ENCODE measurements around the gene KDM4C.
"Not testable (repeated sequence)": the region's sequence is repeated elsewhere in the genome, so short reads cannot be mapped to it uniquely, and the experiment has no call there.

KDM4C gene

DNA sequence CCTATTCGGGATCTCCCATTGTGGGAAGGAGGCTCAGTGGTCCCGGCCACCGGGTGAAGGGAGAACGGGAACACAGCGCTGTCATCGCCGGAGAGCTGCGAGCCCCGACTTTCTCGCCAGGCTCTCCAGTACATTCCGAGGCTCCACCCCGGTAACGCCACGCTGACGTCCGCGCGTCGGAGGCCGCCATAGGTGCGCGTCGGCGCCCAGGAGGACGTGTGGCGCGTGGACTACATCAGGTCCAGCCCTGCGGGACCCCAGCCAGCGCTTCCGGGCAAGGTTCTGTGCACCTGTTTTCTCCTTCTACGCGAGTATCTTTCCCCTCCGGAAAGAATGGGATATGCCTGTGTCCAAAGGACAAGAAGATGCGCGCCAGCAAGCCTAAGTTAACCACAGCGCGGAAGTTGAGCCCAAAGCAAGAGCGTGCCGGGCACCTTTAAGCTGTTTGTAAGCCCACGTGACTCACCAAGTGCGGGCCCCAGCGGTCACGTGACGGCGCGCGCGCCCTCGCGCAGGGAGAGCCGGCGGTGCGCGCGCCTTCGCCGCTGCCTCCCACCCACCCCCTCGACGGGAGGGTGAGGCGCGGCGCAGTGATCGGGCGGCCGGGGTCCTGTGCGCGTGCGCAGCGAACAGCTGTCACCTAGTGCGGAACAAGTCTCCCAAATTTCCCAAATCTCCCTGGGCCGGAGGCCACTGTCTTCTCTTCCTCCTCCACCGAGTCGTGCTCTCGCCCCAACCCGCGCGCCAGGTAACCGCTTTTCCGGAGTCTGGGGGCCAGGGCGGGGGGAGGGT, at the start of gene KDM4C:
Gene KDM4C (plus strand): TSS at position 518 of the 792 bp plus-strand sequence. CDS start 35,016 bp downstream, outside the sequence.
- peak; percentile 92 for DNase-seq

DNA sequence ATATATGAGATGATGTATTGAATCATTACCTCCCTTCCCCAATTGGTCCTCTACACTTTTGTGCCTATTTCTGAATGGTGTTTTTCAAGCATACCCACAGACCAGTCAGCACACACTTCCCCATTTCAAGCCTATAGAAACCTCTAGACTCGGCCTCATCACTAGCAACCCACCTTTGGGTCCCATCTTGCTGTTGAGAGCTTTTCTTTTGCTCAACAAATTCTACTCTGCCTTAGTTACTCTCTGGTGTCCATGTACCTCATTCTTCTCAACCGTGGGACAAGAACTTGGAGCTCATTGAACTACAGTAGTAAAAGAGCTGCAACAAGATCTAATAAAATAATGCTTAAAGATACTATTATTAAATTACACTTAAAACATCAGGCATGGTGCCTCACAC, 49.0 kb upstream of the KDM4C start:
- DNase-seq: no peak

DNA sequence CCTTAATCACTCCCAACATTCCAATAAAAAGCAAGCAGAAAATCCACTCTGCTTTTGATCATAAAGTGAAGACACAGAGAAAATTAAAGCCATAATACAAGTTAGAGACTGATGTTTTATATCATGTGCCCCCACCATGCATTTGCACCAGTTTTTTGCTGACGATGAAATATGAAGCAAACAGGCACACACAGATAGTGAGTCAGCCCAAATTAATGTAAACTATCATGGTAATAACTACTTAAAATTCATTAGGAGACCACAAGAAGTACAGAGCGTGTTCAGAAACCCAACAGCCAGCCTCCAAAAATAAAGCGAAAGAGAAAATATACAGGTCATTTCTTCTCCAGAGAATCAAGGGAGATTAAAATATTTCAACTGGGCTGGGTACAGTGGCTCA, 46.4 kb upstream of the KDM4C start:
- DNase-seq: no peak

DNA sequence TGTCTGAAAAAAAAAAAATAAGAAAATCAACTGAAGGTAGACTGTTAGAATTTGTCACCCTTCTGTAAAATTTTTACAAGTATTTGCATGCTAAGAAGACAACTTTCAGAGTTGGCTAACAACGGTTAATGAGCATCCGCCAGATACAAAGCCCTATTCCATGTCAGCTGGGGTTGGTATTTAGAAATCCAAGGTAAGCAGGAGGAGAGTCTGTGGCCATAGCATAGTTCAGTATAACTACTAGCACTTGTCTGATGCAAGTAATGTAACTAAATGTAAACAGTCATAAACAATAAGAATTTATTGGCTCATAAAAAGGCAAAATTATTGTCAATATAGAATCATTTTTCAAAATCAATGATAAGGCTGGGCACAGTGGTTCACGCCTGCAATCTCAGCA, 45.7 kb upstream of the KDM4C start:
- DNase-seq: no peak

DNA sequence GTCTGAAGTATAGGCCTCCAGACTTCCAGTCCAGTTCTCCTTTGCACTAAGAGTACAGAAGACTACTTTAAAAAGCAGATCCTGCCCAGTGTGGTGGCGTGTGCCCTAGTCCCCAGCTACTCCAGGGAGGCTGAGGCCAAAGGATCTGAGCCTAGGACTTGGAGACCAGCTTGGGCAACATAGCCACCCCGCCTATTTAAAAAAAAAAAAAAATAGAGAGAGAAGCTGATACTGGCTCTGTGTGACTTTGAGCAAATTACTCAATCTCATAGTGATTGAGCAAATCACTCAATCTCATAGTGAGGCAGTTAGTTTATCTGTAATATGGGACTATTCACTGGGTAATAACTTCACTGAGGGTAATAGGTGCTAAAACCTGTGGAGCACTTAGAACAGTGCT, 43.6 kb upstream of the KDM4C start:
- DNase-seq: no peak

DNA sequence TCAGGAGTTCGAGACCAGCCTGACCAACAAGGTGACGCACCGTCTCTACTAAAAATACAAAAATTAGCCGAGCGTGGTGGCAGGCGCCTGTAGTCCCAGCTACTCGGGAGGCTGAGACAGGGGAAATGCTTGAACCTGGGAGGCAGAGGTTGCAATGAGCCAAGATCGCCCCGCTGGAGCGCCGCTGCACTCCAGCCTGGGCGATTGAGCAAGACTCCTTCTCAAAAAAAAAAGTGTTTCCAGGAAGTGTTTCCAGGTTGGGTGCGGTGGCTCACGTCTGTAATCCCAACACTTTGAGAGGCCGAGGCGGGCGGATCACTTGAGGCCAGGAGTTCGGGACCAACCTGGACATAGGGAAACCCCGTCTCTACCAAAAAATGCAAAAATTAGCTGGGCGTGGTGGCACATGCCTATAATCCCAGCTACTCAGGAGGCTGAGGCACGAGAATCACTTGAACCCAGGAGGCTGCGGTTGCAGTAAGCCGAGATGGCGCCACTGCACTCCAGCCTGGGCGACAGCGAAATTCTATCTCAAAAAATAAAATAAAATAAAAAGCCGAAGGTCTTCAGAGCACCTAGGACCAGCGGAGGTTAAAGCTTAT, 42.5 kb upstream of the KDM4C start:
- not testable (repeated sequence) for DNase-seq

DNA sequence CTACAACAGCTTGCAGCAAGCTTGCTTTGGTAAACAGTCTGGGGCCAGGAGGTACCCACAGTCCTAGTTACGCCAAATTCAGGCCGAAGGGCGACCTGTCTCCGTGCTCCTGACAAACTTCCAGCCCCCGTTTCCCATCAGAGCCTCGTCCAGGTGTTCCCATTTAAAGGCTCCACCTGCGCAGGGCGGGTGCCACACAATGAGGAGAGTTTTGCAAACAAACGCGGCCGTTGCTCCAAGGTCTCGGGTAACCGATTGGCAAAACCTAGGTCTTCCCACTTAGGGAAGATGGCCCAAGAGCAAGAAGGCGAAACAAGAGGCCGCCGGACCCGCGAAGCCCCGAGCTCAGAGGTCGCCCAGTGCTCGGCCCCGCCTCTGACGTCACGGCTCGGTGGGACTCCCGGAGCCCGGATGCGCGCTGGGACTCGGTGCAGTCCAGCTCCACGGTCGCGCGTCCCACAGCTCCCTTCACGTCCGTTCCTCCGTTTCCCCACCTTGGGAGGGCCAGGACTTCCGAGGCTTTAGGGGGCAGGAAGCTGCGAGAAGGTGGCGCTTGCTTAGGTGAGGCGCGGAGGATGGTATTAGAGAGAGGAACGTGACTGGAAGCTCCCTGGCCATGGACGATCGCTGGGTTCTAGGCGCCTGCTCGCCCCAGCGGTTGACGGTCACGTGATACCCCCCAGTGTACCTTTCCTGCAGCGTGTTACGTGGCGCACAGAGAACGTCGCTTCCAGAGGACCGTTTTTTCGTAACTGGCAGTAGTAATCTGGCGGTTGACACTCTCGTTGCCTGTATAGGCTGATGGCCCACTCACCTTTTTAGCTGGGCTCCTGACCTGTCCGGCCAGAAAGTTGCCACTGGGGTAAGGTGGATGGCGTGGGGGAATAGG, 41.8 kb upstream of the KDM4C start:
- no peak for DNase-seq

DNA sequence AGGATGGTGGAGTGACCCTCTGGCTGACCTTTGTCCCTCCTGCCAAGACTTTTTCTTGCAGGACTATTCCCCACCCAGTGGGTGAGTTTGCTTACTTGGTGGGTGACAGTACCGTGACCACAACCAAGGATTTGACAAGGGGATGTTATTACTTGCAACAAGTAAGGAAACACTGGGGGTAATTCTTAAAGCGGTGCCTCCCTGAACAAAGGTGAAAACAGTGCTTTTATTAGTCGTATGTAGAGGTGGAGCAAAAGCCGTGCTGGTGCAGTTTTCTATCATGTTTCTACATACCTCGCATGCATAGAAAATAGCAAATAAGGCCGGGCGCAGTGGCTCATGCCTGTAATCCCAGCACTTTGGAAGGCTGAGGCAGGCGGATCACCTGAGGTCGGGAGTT, 41.0 kb upstream of the KDM4C start:
- DNase-seq: no peak

DNA sequence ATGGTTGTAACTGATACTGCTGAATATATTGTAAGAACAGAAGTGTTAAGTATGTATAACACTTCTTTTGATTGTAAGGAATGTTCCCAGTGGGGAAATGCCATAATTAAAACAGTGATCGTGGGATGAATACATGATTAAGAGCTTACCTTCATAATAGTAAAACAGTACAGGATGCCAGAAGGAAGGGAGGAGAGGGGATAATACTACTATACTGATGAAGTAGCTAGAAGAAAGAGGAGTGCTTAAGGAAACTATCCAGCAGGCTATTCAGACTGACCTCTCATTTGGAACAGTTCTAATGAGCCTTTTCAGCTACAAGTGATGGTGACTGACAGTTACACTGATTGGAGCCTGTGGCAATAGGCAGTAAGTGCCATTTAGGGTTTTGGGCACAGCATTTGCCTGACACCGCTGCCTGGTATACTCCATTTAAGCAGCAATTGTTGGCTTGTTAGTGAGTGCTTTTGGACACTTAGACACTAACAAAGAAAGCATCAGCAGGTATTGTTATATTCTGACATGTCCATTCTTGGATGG, 33.8 kb upstream of the KDM4C start:
- DNase-seq: no peak

DNA sequence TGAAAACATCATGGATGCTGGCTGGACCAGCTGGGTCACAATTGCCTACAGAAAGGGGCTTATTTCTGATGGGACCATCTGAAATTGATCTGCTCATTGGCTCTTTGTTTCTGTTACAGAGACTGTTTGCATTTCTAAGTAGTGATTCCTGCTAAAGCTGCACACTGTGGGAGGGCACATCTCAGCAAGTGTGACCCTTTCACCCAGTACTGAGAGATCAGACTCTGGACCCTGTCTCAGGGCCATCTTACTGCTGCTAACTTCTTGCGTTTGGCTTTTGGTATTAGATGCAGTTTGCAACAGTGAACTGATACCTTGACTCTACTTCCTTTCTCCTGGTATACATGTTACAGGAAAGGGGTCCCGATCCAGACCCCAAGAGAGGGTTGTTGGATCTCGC, 24.5 kb upstream of the KDM4C start:
- DNase-seq: no peak

DNA sequence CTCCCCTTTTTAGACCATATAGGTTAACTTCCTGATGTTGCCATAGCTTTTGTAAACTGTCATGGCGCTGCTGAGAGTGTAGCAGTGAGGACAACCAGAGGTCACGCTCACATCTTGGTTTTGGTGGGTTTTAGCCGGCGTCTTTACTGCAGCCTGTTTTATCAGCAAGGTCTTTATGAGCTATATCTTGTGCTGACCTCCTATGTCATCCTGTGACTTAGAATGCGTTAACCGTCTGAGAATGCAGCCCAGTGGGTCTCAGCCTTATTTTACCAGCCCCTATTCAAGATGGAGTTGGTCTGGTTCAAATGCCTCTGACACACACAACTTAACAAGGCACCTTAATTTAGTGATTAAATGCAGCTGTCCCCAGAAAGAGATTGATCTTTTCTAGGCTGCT, 23.9 kb upstream of the KDM4C start:
- no peak for DNase-seq

DNA sequence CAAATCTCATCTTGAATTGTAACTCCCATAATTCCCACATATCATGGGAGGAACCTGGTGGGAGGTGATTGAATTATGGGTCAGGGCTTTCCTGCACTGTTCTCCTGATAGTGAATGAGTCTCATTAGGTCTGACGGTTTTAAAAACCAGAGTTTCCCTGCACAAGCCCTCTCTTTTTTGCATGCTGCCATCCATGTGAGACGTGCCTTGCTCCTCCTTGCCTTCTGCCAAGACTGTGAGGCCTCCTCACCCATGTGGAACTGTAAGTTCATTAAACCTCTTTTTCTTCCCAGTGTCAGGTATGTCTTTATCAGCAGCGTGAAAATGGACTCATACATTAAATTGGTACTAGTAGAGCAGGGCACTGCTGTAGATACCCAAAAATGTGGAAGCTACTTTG, 22.4 kb upstream of the KDM4C start:
- no peak for DNase-seq

DNA sequence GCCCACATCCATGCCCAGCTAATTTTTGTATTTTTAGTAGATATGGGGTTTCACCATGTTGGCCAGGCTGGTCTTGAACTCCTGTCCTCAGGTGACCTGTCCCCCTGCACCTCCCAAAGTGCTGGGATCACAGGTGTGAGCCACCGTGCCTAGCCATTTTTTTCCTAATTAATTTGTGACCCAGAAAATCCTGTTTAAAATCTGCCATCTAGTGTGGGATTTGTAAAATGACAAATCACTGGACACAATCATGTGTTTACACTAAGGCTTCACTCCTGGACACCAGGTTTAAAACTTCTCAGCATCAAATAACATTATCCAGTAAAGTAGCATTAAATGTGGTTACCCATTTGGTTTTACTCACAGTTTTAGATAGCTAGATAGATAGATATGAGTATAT, 18.6 kb upstream of the KDM4C start:
- peak; percentile 12 for DNase-seq

DNA sequence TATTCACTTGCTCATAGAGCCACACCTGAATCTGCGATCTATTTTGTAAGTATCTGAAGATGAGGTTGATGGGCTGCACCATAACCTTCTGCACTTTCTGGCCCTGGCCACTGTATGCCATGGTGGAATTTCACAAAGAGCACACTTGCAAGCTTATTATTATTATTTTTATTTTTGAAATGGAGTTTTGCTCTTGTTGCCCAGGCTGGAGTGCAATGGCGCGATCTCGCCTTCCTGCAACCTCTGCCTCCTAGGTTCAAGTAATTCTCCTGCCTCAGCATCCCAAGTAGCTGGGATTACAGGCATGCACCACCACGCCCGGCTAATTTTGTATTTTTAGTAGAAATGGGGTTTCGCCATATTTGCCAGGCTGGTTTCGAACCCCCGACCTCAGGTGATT, 8.9 kb upstream of the KDM4C start:
- DNase-seq: not testable (repeated sequence)

DNA sequence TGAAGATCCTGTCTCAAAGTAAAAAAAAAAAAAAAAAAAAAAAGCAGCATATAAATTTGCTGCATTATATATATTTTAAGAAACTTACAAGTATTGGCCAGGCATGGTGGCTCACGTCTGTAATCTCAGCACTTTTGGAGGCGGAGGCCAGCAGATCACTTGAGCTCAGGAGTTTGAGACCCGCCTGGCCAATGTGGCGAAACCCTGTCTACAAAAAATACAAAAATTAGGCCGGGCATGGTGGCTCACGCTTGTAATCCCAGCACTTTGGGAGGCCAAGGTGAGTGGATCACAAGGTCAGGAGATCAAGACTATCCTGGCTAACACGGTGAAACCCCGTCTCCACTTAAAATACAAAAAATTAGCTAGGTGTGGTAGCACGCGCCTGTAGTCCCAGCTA, 2.9 kb upstream of the KDM4C start:
- DNase-seq: not testable (repeated sequence)

DNA sequence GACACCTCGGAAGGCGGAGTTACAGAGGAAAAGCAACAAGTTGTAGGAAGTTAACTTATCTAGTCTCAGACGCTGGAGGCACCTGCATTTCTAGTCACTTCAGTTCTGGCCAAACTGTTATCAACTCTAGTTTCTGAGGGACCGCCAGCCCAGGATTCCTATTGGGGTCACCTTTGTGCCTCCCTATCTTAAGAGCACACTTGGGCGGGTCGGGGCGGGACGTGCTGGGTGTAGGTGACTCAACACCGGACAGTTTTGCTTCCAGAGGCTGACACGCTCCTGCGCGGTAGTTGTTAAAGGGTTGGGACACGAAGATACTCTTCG, 679 bp upstream of the KDM4C start:
- peak; percentile 86 for DNase-seq

DNA sequence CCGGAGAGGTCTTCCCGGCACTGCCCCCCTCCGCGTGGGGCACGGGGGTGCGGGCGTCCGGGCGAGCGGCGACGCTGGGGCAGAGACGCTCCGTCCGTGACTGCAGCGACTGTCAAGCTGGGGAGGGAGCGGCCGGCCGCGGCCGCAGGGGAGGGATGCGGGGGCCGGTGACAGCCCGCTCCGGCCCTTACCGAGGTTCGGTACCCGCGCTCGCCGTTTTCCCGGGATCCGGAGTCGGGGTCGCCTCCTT, 400 bp downstream of the KDM4C start:
- DNase-seq: no peak

DNA sequence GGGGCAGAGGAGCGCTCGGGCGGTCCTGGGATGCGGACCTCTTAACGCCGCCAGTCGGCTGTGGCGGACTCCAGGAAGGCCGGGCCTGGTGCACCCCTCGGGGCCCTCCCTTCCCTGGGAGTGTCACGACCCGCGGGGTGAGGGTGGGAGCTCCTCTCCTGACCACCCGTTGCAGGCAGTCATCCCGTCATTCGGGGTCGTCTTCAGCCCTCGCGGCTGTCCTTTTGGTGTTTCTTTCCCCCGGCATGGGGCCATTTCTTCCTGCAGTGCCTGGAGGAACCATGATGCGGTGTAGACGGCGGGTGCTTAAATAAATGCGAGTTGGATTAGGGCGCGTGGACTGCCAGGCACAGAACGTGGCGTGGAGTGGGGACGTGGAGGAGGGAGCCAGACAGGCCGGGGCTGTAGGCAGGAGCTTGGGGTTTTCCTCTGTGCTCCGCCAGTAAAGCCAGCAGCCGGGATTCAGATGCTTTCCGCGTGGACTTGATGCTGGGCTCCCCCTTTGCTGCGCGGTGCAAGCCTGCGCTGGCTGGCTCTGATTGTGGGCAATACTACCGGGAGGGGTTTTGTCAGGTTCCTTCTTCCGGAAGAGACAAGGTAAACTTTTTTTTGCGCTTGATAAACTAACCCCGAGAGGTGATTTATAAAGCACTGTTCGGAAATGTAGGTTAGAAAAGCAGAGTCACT, 868 bp downstream of the KDM4C start:
- DNase-seq: no peak

DNA sequence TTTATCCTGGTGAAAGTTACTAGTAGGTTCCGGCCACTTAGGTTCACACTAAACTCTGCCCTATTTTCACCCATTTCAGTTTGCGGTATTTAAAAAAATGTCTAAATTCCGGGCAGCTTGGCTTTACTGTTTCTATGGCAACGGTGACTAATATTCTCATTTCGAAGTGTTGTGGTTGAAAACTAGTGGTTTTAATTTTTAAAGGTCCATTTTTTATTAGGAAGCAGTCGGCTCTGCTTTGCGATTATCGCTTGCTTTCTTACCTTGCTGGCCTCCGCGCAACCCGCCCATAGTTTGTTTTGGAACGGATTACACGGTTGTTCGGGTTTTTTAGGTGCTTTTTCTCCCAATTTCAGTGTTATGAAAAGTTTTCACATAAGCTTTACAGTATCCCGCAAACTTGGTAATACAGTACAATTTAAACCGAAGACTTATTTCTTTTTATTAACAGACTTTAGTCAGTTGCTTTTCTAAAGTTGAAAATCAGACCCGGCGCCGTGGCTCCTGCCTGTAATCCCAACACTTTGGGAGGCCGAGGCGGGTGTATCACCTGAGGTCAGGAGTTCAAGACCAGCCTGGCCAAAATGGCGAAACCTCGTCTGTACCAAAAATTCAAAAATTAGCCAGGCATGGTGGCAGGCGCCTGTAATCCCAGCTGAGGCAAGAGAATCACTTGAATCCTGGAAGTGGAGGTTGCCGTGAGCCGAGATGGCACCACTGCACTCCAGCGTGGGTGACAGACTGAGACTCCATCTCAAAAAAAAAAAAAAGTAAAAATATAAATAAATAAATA, 1.6 kb downstream of the KDM4C start:
- DNase-seq: peak; percentile 84

DNA sequence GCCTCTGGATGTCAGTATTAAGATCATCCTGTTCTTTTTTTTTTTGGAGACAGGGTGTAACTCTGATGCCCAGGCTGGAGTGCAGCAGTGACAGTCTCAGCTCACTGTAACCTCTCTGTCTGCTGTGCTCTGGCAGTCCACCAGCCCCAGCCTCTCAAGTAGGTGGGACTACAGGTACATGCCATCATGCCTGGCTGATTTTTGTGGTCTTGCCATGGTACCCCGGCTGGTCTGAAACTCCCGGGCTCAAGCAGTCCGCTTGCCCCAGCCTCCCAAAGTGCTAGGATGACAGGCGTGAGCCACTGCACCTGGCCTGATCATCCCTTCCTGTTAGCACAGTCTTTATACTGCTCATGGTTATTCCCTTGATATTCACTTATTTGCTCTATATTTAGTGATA, 3.5 kb downstream of the KDM4C start:
- no peak for DNase-seq

DNA sequence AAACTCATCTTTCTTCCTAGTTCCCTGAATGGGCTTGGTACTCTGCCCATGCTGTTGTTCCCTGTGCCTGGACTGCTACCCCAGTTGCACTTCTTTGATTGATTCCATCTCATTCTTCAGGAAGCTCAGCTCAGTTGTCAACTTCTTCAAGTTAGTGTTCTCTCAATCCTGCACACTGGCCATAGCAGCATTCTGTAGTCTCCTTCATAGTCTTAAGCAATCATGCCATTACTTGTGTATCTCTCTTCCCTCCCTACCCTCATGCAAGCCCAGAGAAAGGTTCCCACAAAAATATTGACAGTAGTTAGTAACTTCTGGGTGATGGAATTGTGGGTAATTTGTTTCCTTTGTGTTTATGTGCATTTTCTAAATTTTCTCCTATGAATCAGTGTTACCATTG, 5.5 kb downstream of the KDM4C start:
- no peak for DNase-seq

DNA sequence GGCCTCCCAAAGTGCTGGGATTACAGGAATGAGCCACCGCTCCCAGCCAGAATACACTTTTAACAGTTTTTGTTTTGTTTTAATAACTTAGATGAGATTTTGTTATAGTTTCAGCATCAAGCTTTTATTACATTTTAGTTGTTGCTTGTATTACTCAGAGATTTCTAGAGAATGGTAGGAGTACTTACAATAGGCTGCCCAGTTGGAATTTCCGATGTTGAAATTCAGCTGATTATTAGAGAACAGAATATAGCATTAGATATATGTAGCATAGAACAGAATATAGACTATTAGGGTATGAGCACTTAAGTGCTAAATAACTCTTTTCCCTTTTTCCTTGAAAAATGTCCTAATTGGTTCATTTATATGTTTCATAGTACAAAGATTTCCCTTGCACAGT, 6.2 kb downstream of the KDM4C start:
- DNase-seq: no peak

DNA sequence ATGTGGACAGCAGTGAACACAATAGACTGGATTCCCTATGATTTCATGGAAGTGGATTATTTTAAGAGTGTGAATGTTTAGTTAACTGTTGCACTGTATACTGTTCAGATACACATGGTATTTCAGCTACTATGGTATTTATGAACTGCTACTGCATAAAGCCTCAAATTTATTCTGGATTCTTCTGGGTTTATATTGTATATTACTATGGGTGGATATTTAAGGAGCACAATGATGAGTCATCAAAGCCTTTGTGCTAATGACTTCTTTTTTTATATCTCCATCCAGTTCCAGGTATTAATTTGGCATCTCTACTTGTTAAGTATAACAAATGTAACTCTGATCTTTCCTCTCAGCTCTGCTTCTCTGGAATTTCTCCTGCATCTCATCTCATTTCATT, 6.8 kb downstream of the KDM4C start:
- DNase-seq: no peak

Measured in kidney glomerular epithelial cell (primary cell).